Muscle layer of duodenum (tissue), 2 donors: Measurements from ENCODE around the gene ZNF350.

ENCODE experiments used
- H3K27ac ChIP-seq: one replicate; pipeline ENCODE4 v1.7.0; 2013; ENCODE audit warnings: mild to moderate bottlenecking, low read length
- H3K27me3 ChIP-seq: one replicate; pipeline ENCODE4 v1.7.0; 2013; ENCODE audit warnings: low read depth, mild to moderate bottlenecking, control low read depth, low read length
- H3K36me3 ChIP-seq, 2 donors: one replicate each; pipeline ENCODE4 v1.7.0; 2013; ENCODE audit warnings: low read length in 2 of 2, control low read depth in 1 of 2, mild to moderate bottlenecking in 1 of 2; ENCODE audit not compliant: insufficient read depth in 2 of 2, control insufficient read depth in 1 of 2
- H3K4me1 ChIP-seq, 2 donors: one replicate each; pipeline ENCODE4 v1.7.0; 2013; ENCODE audit warnings: low read length in 2 of 2, mild to moderate bottlenecking in 2 of 2, control low read depth in 1 of 2, moderate library complexity in 1 of 2; ENCODE audit not compliant: insufficient read depth in 2 of 2, control insufficient read depth in 1 of 2
- H3K4me3 ChIP-seq, 2 donors: one replicate each; pipeline ENCODE4 v1.7.0; 2013; ENCODE audit warnings: low read length in 2 of 2, low read depth in 1 of 2, mild to moderate bottlenecking in 1 of 2
- H3K9me3 ChIP-seq, 2 donors: one replicate each; pipeline ENCODE4 v1.7.0; 2013; ENCODE audit warnings: low read length in 2 of 2, control low read depth in 1 of 2, mild to moderate bottlenecking in 1 of 2; ENCODE audit not compliant: control insufficient read depth in 1 of 2
- donor health status: healthy.

ZNF350 gene

GRCh38 chr19:51926784-51927741 lies 59.6 kb downstream of the ZNF350 start, which contains the start of gene ZNF613:
TSS of gene ZNF613 (plus strand) at chr19:51927472. CDS start at chr19:51936221, 8,749 bp downstream.
- H3K27ac ChIP-seq, result peak within 1 kb of the TSS; percentile 77
- peaks cover 0 to 7% of the 10 kb centered on the region in 2 donors for H3K4me1 ChIP-seq
- peaks cover 19 to 26% of the 10 kb centered on the region in 2 donors for H3K36me3 ChIP-seq
- H3K27me3 ChIP-seq, result no peaks in the 10 kb centered on the region
- peaks cover 20 to 29% of the 10 kb centered on the region in 2 donors for H3K9me3 ChIP-seq
- peak within 1 kb of the TSS; percentile 70 to 95 for H3K4me3 ChIP-seq

GRCh38 chr19:51926426-51926783 lies 60.2 kb downstream of the ZNF350 start:
- Histone ChIP-seq H3K36me3 (peaks cover 16 to 19% of the 10 kb centered on the region in 2 donors), H3K4me1 (peaks cover 0 to 7% of the 10 kb centered on the region in 2 donors), H3K4me3 (peak overlapping the region; percentile 70 to 95), H3K27me3 (no peaks in the 10 kb centered on the region), H3K9me3 (peaks cover 20 to 31% of the 10 kb centered on the region in 2 donors), H3K27ac (peak overlapping the region; percentile 77)

- no peak overlapping the region for H3K27ac ChIP-seq
- H3K36me3 ChIP-seq, result no peaks in the 10 kb centered on the region
- peaks cover 45 to 65% of the 10 kb centered on the region in 2 donors for H3K9me3 ChIP-seq
- H3K27me3 ChIP-seq, result no peaks in the 10 kb centered on the region
- H3K4me3 ChIP-seq, result peak overlapping the region in 1 of 2 donors; percentile 48
- H3K4me1 ChIP-seq, result no peaks in the 10 kb centered on the region
These were observed 64.7 kb downstream of the ZNF350 start for GRCh38 chr19:51921949-51922348.

- no peaks in the 10 kb centered on the region for H3K4me1 ChIP-seq
- no peaks in the 10 kb centered on the region for H3K27me3 ChIP-seq
- peak overlapping the region in 1 of 2 donors; percentile 48 for H3K4me3 ChIP-seq
- no peaks in the 10 kb centered on the region for H3K36me3 ChIP-seq
- no peak overlapping the region for H3K27ac ChIP-seq
- peaks cover 62 to 82% of the 10 kb centered on the region in 2 donors for H3K9me3 ChIP-seq
These were observed 67.0 kb downstream of the ZNF350 start for GRCh38 chr19:51919606-51920005.

GRCh38 chr19:51916167-51916566 lies 70.5 kb downstream of the ZNF350 start:
- no peaks in the 10 kb centered on the region for H3K4me1 ChIP-seq
- no peaks in the 10 kb centered on the region for H3K36me3 ChIP-seq
- no peak overlapping the region for H3K27ac ChIP-seq
- H3K9me3 ChIP-seq, result peaks cover 46 to 68% of the 10 kb centered on the region in 2 donors
- H3K27me3 ChIP-seq, result no peaks in the 10 kb centered on the region
- peak overlapping the region in 1 of 2 donors; percentile 38 for H3K4me3 ChIP-seq

- no peak overlapping the region for H3K27ac ChIP-seq
- H3K4me1 ChIP-seq, result no peaks in the 10 kb centered on the region
- peak overlapping the region in 1 of 2 donors; percentile 36 for H3K4me3 ChIP-seq
- H3K27me3 ChIP-seq, result no peaks in the 10 kb centered on the region
- H3K36me3 ChIP-seq, result no peaks in the 10 kb centered on the region
- H3K9me3 ChIP-seq, result peaks cover 38 to 61% of the 10 kb centered on the region in 2 donors
These were observed 71.2 kb downstream of the ZNF350 start for GRCh38 chr19:51915324-51915867.
